ENCODE results near the gene CCDC154. TPM values are rescaled to one million over a fixed set of nuclear protein-coding genes. Genes with fewer than 3 reads are reported as not detected.

The CCDC154 gene
- total RNA-seq, 2 donors from 2014 or later = 1.9 to 2.2 TPM

- WGBS, 2 experiments (ENCODE audit: insufficient coverage in 1 of 2, insufficient read length in 1 of 2) = 72 to 85% methylated on average over 3 of the region's 3 CpGs
- H3K36me3 ChIP-seq (ENCODE audit: control insufficient read depth, insufficient read depth, low read length) = no peaks in the 10 kb centered on the region
- H3K36me3 Mint-ChIP-seq (ENCODE audit: low read depth) = peaks cover 1% of the 10 kb centered on the region
Measured at GRCh38 chr16:1472974-1473373, 28.6 kb upstream of the CCDC154 start.

GRCh38 chr16:1471569-1472194, 27.3 kb upstream of the CCDC154 start:
- WGBS, 2 experiments (ENCODE audit: insufficient coverage in 1 of 2, insufficient read length in 1 of 2) = 95% methylated on average over 21 to 26 of the region's 26 CpGs
- Mint-ChIP-seq H3K36me3 (ENCODE audit: low read depth) (peaks cover 1% of the 10 kb centered on the region), H3K27me3 (ENCODE audit: insufficient read depth) (peaks cover 3% of the 10 kb centered on the region)

More at GRCh38 chr16:1472974-1473373, 28.6 kb upstream of the CCDC154 start:
- Mint-ChIP-seq H3K27ac (peak overlapping the region; percentile 82), H3K4me1 (peaks cover 4% of the 10 kb centered on the region), H3K27me3 (ENCODE audit: insufficient read depth) (peaks cover 11% of the 10 kb centered on the region), H3K9me3 (peaks cover 25% of the 10 kb centered on the region), H3K4me3 (peak overlapping the region; percentile 27)
- Histone ChIP-seq H3K4me3 (ENCODE audit: low read length) (no peak overlapping the region), H3K9me3 (ENCODE audit: control insufficient read depth, low read length) (no peaks in the 10 kb centered on the region), H3K9ac (ENCODE audit: extremely low read depth, low read length, poor library complexity, severe bottlenecking) (no peak overlapping the region), H3K4me1 (ENCODE audit: control insufficient read depth, insufficient read depth, low read length) (no peaks in the 10 kb centered on the region), H3K27me3 (ENCODE audit: control insufficient read depth, insufficient read depth, low read length, poor library complexity, severe bottlenecking) (no peaks in the 10 kb centered on the region), H3K27ac (ENCODE audit: low read depth, low read length) (no peak overlapping the region)
- TF ChIP-seq CTCF (conservative IDR thresholded peaks at IDR 0.05) = no peak
- no peak for DNase-seq

GRCh38 chr16:1470481-1471251, 26.3 kb upstream of the CCDC154 start:
- H3K27ac Mint-ChIP-seq = peak overlapping the region; percentile 85
- H3K9me3 ChIP-seq (ENCODE audit: control insufficient read depth, low read length) = no peaks in the 10 kb centered on the region
- no peak for TF ChIP-seq CTCF (conservative IDR thresholded peaks at IDR 0.05)
- peaks cover 4% of the 10 kb centered on the region for H3K9me3 Mint-ChIP-seq
- H3K4me1 Mint-ChIP-seq = peaks cover 4% of the 10 kb centered on the region
- H3K4me3 Mint-ChIP-seq = no peak overlapping the region
- H3K27me3 Mint-ChIP-seq (ENCODE audit: insufficient read depth) = peaks cover 2% of the 10 kb centered on the region
- H3K36me3 Mint-ChIP-seq (ENCODE audit: low read depth) = peaks cover 1% of the 10 kb centered on the region
- H3K36me3 ChIP-seq (ENCODE audit: control insufficient read depth, insufficient read depth, low read length) = no peaks in the 10 kb centered on the region
- no peaks in the 10 kb centered on the region for H3K4me1 ChIP-seq (ENCODE audit: control insufficient read depth, insufficient read depth, low read length)
- no peak overlapping the region for H3K9ac ChIP-seq (ENCODE audit: extremely low read depth, low read length, poor library complexity, severe bottlenecking)
- WGBS, 2 experiments (ENCODE audit: insufficient coverage in 1 of 2, insufficient read length in 1 of 2) = 88 to 95% methylated on average over 10 to 14 of the region's 14 CpGs
- no peak overlapping the region for H3K4me3 ChIP-seq (ENCODE audit: low read length)
- no peaks in the 10 kb centered on the region for H3K27me3 ChIP-seq (ENCODE audit: control insufficient read depth, insufficient read depth, low read length, poor library complexity, severe bottlenecking)
- H3K27ac ChIP-seq (ENCODE audit: low read depth, low read length) = no peak overlapping the region
- no peak for DNase-seq

More at GRCh38 chr16:1471569-1472194, 27.3 kb upstream of the CCDC154 start:
- Histone ChIP-seq H3K4me1 (ENCODE audit: control insufficient read depth, insufficient read depth, low read length) (no peaks in the 10 kb centered on the region), H3K4me3 (ENCODE audit: low read length) (no peak overlapping the region), H3K9ac (ENCODE audit: extremely low read depth, low read length, poor library complexity, severe bottlenecking) (no peak overlapping the region), H3K27me3 (ENCODE audit: control insufficient read depth, insufficient read depth, low read length, poor library complexity, severe bottlenecking) (no peaks in the 10 kb centered on the region), H3K27ac (ENCODE audit: low read depth, low read length) (no peak overlapping the region), H3K36me3 (ENCODE audit: control insufficient read depth, insufficient read depth, low read length) (no peaks in the 10 kb centered on the region), H3K9me3 (ENCODE audit: control insufficient read depth, low read length) (no peaks in the 10 kb centered on the region)
- no peak overlapping the region for H3K4me3 Mint-ChIP-seq
- DNase-seq = no peak
- peaks cover 12% of the 10 kb centered on the region for H3K9me3 Mint-ChIP-seq
- H3K4me1 Mint-ChIP-seq = peaks cover 4% of the 10 kb centered on the region
- TF ChIP-seq CTCF (conservative IDR thresholded peaks at IDR 0.05) = no peak
- H3K27ac Mint-ChIP-seq = peak overlapping the region; percentile 11

Measured in endodermal cell (in vitro differentiated cells).